NCI-H2107 (cell line): Measurements from ENCODE around the gene C7.

Experiments
- DNase-seq: peaks from one replicate; lab custom pipeline; 2025; lab: John Stamatoyannopoulos, UW

The C7 gene

DNA sequence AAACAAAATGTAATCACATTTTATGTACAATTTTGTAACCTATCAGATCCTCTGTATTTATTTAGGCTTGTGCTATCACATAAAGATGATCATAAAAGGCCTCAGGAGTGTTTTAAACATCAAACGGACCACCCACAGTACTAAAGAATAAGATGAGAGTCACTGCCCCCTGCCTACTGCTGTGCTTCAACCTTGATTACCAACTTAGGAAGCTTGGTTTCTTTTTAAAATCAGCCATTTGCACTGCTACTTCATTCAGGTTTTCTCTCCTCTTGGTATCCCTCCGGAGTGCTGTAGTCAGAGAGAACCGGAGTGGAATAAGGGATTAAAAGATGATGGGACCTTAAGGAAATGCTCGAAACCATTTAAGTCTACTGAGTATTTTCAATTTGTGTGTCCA is 6.9 kb downstream of the C7 start:
- DNase-seq = no peak

GRCh38 chr5:40928886-40929448 is 19.7 kb downstream of the C7 start:
- no peak for DNase-seq

DNA sequence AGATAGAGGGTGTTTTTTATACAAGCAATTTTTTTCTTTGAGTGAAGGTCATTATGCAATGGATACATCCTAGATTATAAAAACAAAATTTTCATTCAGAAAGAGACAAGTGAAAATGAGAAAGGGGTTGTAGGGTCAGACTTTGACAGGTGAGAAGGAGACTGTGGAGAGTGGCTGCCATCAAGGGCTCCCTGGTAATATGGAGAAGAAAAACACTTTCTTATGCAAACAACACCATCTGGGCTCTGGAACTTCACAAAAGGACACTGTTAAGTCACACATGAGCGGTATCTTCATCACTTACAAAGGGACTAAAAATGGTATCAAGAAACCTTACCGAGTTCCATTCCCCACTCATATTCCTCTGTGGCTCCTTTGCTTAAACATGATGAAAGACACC is 23.5 kb downstream of the C7 start:
- no peak for DNase-seq

DNA sequence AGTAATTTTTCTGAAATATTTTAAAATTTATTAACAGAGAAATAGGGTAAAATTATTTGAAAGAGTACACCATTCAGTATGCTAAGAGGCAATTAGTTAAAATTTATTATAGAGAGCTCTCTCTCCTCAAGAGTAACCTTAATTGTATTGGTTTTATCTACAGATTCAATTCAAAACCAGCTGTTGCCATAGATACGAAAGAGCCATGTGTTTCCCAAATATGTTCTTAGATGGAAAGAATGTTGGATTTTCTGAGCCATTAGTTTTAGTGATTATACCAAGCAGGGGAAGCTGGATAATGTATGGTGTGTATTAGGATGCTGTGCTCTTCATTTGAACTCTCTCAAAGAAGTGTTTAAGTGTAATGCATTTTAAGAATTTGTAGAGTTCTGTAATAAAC is 27.8 kb downstream of the C7 start:
- no peak for DNase-seq

DNA sequence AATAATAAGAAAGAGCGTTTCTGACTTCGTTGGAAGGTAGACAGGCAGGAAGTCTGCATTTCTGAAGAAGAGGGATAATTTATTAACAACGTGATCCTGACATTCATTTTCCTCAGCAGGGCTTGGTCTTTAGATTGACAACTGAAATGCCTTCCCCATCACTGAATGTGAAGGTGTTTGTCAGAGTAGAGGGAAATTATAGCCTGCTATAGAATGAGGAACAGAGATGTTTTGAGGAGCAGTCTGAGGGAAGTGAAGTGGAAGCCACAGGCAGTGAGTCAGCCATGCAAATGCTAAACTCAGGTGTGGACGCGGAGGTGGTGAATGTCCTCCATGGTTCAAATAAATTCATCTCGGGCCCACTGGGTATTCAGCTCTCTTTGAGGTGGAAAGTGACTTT is 30.5 kb downstream of the C7 start:
- no peak for DNase-seq

- DNase-seq = no peak
These were observed 35.8 kb downstream of the C7 start for GRCh38 chr5:40945111-40945510.

GRCh38 chr5:40955313-40955712 is 46.0 kb downstream of the C7 start:
- no peak for DNase-seq

GRCh38 chr5:40957048-40957447 is 47.8 kb downstream of the C7 start:
- no peak for DNase-seq

- no peak for DNase-seq
These were observed 49.5 kb downstream of the C7 start for GRCh38 chr5:40958811-40959210.

- no peak for DNase-seq
These were observed 50.7 kb downstream of the C7 start for GRCh38 chr5:40960037-40960436.

- DNase-seq = no peak
These were observed 53.1 kb downstream of the C7 start for GRCh38 chr5:40962207-40962955.

DNA sequence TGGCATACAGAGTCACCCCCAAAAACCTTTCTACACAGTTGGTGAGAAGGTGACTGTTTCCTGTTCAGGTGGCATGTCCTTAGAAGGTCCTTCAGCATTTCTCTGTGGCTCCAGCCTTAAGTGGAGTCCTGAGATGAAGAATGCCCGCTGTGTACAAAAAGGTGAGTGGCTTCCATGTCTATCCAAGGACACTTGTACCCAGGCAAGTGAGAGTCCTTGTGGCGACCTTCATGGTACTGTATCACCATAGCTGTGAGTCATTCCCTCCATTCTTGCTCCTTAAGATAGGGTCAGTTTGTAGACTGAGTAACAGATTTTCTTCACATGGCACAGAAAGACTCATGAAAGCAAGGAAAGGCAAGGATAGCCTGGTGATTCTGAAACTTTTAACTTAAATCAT is 63.1 kb downstream of the C7 start:
- DNase-seq = no peak

DNA sequence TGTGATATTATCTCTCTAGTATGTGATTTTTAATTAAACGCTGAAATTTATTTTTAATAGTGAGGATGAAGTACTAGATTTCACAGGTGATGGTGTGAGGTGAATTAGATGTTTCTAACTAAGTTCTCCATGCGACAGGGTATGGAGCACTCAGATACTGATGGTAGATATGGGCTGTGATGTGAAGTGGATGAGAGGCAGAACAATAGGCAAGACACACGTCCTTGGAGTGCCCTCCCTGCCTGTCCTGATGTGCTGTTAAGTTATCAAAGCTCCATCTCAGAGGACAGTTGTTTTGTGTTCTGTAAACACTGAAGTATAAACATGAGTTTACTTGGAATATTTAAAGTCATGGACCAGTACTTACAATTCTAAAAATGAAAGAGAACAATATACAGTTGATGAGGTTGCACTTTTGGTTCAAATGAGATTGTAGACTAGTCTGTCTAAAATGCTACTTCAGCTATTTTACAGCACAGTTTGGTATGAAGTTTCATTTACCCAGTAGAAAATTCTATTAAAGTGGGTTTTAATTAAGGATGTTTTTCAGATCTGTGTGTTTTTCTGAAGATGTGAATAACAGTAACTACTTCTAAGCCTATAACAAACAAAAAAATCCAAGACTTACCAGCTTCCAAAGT is 64.2 kb downstream of the C7 start:
- DNase-seq = no peak

DNA sequence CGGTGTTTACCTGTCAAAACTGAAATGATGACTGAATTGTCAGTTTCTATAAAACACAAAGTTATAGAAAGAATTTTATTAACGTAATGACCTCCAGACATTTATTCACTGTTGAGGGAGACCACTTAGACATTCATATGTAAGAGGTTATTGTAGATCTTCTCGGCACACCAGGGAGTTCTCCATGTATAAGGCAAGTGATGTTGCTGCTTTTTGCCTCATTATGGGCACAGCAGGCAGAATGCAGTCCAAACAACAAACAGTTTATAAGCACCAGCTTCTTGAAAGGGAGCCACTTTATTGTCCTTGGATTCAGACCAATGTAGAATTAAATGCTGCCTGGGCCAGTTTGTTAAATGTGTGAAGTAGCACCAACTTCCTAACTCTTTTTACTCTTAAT is 66.7 kb downstream of the C7 start:
- no peak for DNase-seq

DNA sequence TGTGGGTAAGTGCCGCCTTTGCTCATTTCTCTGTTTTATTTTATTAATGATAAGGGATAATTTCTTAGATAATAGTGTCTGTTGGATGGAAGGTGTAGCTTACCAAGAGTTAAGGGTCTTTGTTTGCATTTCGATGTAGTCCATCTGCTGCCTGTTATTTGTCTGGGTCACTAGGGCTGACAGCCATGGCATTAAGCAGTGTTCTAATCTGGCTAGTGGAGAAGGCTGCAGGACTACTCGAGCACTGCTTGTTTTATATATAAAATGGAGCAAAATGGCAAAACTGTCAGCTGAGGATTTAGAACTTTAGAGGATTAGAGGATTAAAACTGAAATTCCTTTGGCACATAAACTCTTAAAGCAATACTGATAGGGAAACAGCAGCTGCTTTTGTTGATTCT is 67.5 kb downstream of the C7 start:
- no peak for DNase-seq

GRCh38 chr5:40981420-40981819 is 72.1 kb downstream of the C7 start:
- no peak for DNase-seq

DNA sequence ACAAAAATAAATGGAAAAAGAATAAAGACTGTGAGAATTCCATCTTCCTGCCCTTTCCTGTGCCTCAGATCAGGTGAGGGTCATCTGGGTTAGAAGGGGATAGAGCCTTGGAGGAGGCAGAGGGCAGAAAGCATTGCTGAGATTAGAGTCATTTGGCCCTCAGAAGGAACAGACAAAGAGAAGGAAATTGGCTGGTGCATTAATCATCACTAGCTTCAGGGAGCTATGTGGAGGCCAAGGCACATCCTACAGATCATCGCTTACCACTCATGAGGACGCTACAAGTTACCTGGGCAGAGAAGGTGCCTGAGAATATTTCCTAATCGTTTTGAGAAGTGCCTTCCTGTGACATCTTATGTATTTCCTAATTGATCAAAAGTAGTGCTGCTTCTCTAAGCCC is 74.5 kb downstream of the C7 start:
- DNase-seq = no peak

GRCh38 chr5:40984884-40985283 is 75.6 kb downstream of the C7 start:
- DNase-seq = no peak

DNA sequence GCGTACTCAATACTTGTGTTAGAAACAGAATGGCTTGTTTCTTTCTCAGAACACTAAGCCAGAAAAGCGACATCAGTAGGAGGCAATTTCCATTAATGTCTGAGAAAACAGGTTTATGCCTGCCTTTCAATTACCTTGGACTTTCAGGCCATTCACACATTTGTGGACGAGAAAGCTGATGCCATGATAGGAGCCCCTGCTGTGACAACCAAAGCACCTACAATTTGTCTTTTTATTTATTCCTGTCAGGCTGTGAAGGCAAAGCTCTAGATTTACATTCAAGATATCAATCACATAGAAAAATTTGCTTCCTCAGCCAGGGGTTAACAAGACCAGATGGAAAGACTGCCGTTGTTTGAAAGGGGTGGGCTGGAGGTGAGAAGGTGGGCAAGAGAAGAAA is 76.2 kb downstream of the C7 start:
- no peak for DNase-seq

DNA sequence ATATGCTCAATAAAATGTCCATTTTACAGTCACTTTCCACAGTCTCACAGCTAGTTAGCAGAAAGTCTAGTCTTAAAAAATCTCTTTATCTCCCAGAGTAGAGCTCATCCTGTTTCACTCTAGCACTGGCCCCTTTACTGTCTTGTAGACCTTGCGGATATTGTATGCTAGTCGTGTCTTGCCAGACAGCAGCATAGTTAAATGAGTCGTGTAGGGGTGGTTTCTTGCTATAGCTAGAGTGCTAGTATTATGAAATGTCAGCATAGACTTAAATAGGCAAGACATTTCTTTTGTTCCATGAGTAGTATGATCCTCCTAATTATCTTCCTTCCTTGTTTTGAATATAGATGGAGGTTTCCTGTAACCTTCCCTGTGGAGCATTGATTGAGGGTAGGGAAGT is 77.4 kb downstream of the C7 start:
- DNase-seq = no peak

DNA sequence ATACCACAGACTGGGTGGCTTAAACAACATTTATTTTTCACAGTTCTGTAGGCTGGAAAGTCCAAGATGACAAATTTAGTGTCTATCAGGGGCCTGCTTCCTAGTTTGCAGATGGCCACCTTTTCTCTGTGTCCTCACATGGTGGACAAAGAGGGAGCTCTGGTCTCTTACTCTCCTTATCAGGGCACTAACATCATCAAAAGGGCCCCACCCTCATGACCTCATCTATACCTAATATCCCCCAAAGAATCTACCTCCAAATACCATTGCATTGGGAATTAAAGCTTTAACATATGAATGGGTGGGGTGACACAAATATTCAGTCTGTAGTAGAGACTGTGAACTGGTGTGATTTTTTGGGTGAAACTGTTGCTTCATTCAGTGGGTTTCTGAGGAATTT is 78.1 kb downstream of the C7 start:
- DNase-seq = no peak

DNA sequence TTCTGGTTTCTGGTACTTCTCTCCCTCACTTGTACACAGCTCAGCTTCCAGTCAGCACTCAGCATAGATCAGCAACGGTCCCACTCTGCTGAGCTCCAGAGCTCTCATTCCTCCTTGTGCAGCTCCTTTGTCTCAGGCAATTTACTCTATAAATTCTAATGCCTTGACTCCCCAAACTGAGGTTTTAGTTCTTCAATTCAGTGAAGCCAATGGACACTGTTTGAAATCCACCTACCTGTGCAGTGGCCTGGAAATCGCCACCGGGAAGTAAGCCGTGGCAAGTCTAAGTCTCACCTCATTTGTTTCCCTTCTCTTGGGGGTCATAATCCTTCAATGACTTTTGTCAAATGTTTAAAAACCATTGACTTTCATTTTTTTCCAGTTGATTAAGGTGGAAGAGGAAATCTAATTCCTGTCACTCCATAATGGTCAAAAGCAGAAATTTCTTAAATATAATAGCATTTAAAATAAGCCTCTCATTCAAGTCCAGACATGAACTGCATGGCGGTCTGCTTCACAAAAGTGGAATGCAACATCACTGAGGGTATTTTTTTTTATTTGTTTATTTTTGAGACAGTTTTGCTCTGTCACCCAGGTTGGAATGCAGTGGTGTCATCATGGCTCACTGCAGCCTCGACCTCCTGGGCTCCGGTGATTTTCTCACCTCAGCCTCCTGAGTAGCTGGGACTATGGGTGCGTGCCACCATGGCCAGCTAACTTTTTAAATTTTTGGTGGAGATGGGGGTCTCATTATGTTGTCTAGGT is 79.6 kb downstream of the C7 start:
- DNase-seq = no peak
